ENCODE measurements around the gene ZG16B. TPM values are rescaled to one million over a fixed set of nuclear protein-coding genes. Genes with fewer than 3 reads are reported as not detected.

Gene ZG16B
- total RNA-seq, 1 donor from 2014 or later, result 0.52 TPM

DNA sequence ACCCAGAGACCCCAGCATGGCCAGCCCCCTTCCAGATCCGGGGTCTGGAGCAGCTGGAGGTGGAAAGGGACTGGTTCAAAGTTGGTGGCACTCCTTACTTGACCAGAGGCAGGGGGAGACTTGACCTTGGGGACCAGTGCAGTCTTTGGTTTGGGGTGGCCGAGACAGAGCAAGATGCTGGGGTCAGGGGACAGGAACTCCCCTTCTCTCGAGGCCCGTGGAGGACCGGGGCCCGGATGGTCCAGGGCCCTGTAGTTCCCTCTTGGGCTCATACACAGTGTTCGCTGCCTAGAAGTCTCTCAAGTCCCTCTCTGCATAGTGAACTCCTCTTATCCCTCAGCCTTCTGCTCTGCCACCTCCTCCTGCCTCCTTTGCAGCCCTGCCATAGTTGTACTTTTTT is 42.1 kb upstream of the ZG16B start:
- H3K9me3 ChIP-seq (ENCODE audit: control insufficient read depth in 3 of 3, low read length in 3 of 3), result no peaks in the 10 kb centered on the region
- H3K27me3 ChIP-seq (ENCODE audit: control insufficient read depth in 3 of 3, insufficient read depth in 3 of 3, low read length in 3 of 3), result peaks cover 55 to 64% (median 59%) of the 10 kb centered on the region in 3 donors
- H3K36me3 ChIP-seq (ENCODE audit: control insufficient read depth in 3 of 3, insufficient read depth in 3 of 3, low read length in 3 of 3), result no peaks in the 10 kb centered on the region
- H3K4me1 ChIP-seq (ENCODE audit: control insufficient read depth in 3 of 3, insufficient read depth in 3 of 3, low read length in 3 of 3), result peaks cover 3 to 10% (median 6%) of the 10 kb centered on the region in 3 donors
- no peak overlapping the region for H3K4me3 ChIP-seq (ENCODE audit: low read length in 3 of 3)
- no peak overlapping the region for H3K27ac ChIP-seq (ENCODE audit: low read depth, low read length)
- no peak overlapping the region for H3K9ac ChIP-seq (ENCODE audit: low read depth in 1 of 3, low read length in 3 of 3)

DNA sequence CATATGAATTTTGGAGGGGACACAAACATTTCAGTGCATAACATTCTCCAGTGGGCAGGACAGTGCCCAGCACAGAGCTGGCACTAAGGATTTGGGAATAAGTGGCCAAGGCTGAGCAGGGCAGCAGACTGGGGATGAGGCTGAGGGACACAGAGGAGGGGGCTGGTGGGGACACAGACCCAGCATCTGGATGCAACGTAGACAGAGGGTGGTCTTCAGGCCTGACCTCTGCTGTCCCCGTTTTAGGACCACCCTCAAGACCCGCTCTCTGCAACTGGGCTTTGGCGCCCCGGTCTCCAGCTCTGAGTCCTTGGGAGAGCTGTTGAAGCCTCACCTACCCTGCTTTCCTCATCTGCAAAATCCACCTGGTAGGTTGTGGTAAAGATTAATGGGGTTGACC is 39.5 kb upstream of the ZG16B start:
- peaks cover 43 to 59% (median 47%) of the 10 kb centered on the region in 3 donors for H3K27me3 ChIP-seq (ENCODE audit: control insufficient read depth in 3 of 3, insufficient read depth in 3 of 3, low read length in 3 of 3)
- no peak overlapping the region for H3K9ac ChIP-seq (ENCODE audit: low read depth in 1 of 3, low read length in 3 of 3)
- no peak overlapping the region for H3K4me3 ChIP-seq (ENCODE audit: low read length in 3 of 3)
- peaks cover 0 to 2% (median 1%) of the 10 kb centered on the region in 3 donors for H3K4me1 ChIP-seq (ENCODE audit: control insufficient read depth in 3 of 3, insufficient read depth in 3 of 3, low read length in 3 of 3)
- no peak overlapping the region for H3K27ac ChIP-seq (ENCODE audit: low read depth, low read length)
- H3K36me3 ChIP-seq (ENCODE audit: control insufficient read depth in 3 of 3, insufficient read depth in 3 of 3, low read length in 3 of 3), result no peaks in the 10 kb centered on the region
- no peaks in the 10 kb centered on the region for H3K9me3 ChIP-seq (ENCODE audit: control insufficient read depth in 3 of 3, low read length in 3 of 3)

DNA sequence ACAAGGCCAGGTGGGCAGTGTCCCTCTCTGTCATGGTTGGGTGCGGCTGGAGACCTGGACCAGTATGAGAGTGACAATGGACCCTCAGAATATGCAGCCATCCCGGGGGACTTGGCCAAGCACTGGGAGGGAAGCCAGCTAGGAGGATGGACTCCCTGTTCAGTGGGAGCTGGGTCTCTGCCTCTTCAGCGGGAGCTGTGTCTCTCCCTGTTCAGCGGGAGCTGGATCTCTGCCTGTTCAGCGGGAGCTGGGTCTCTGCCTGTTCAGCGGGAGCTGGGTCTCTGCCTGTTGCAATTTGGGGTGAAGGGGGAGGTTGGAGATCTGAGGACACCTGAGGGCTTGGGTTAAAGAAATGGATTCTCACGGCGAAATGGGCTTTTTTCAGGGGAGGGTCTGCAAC is 38.9 kb upstream of the ZG16B start:
- H3K4me3 ChIP-seq (ENCODE audit: low read length in 3 of 3), result no peak overlapping the region
- H3K36me3 ChIP-seq (ENCODE audit: control insufficient read depth in 3 of 3, insufficient read depth in 3 of 3, low read length in 3 of 3), result no peaks in the 10 kb centered on the region
- H3K9ac ChIP-seq (ENCODE audit: low read depth in 1 of 3, low read length in 3 of 3), result no peak overlapping the region
- peaks cover 37 to 56% (median 42%) of the 10 kb centered on the region in 3 donors for H3K27me3 ChIP-seq (ENCODE audit: control insufficient read depth in 3 of 3, insufficient read depth in 3 of 3, low read length in 3 of 3)
- no peaks in the 10 kb centered on the region for H3K4me1 ChIP-seq (ENCODE audit: control insufficient read depth in 3 of 3, insufficient read depth in 3 of 3, low read length in 3 of 3)
- H3K9me3 ChIP-seq (ENCODE audit: control insufficient read depth in 3 of 3, low read length in 3 of 3), result no peaks in the 10 kb centered on the region
- H3K27ac ChIP-seq (ENCODE audit: low read depth, low read length), result no peak overlapping the region

DNA sequence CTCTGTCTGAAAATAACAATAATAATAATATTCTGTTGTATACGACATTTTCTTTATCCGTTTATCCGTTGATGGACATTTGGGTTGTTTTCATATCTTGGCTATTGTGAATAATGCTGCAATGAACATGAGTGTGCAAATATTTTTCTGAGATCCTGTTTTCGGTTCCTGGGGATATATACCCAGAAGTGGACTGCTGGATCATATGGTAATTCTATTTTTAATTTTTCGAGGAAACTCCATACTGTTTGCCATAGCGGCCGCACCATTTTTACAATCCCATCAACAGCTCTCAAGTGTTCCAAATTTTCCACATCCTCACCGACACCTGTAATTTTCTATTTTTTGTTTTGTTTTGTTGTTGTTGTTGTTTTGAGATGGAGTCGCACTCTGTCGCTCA is 37.2 kb upstream of the ZG16B start:
- Histone ChIP-seq H3K4me3 (ENCODE audit: low read length in 3 of 3) (no peak overlapping the region), H3K27me3 (ENCODE audit: control insufficient read depth in 3 of 3, insufficient read depth in 3 of 3, low read length in 3 of 3) (peaks cover 26 to 44% (median 28%) of the 10 kb centered on the region in 3 donors), H3K9ac (ENCODE audit: low read depth in 1 of 3, low read length in 3 of 3) (no peak overlapping the region), H3K27ac (ENCODE audit: low read depth, low read length) (no peak overlapping the region), H3K4me1 (ENCODE audit: control insufficient read depth in 3 of 3, insufficient read depth in 3 of 3, low read length in 3 of 3) (no peaks in the 10 kb centered on the region), H3K9me3 (ENCODE audit: control insufficient read depth in 3 of 3, low read length in 3 of 3) (no peaks in the 10 kb centered on the region), H3K36me3 (ENCODE audit: control insufficient read depth in 3 of 3, insufficient read depth in 3 of 3, low read length in 3 of 3) (no peaks in the 10 kb centered on the region)

DNA sequence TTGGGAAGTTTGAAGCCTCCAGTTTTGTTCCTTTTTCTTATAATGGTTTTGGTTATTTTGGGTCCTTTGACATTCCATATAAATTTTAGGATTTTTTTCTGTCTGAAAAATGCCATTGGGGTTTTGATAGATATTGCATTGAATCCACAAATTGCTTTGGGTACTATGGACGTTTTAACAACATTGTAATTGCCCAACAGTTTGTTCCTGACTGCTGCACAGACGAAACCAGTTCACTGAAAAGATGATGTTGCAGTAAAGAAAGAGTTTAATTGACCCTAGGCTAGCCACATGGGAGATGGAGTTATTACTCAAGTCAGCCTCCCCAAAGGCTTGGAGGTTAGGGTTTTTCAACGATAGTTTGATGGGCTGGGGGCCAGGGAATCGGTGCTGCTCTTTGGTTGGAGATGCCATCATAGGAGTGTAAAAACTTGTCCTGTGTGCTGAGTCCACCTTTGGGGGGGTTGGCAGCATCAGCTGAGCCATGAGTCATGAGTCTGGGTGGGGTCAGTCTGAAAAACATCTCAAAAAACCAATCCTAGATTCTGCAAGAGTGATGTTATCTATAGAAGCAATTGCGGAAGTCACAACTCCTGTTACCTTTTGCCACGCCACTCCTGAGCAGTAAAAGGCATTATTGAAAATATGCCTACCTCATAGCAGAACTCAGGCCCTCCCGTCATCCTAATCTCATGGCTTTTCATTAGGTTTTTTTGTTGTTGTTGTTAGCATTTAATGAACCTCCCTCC is 34.5 kb upstream of the ZG16B start:
- H3K27me3 ChIP-seq (ENCODE audit: control insufficient read depth in 3 of 3, insufficient read depth in 3 of 3, low read length in 3 of 3), result peaks cover 9 to 38% (median 23%) of the 10 kb centered on the region in 3 donors
- H3K4me1 ChIP-seq (ENCODE audit: control insufficient read depth in 3 of 3, insufficient read depth in 3 of 3, low read length in 3 of 3), result no peaks in the 10 kb centered on the region
- H3K9me3 ChIP-seq (ENCODE audit: control insufficient read depth in 3 of 3, low read length in 3 of 3), result no peaks in the 10 kb centered on the region
- H3K27ac ChIP-seq (ENCODE audit: low read depth, low read length), result no peak overlapping the region
- no peak overlapping the region for H3K9ac ChIP-seq (ENCODE audit: low read depth in 1 of 3, low read length in 3 of 3)
- no peaks in the 10 kb centered on the region for H3K36me3 ChIP-seq (ENCODE audit: control insufficient read depth in 3 of 3, insufficient read depth in 3 of 3, low read length in 3 of 3)
- H3K4me3 ChIP-seq (ENCODE audit: low read length in 3 of 3), result no peak overlapping the region

DNA sequence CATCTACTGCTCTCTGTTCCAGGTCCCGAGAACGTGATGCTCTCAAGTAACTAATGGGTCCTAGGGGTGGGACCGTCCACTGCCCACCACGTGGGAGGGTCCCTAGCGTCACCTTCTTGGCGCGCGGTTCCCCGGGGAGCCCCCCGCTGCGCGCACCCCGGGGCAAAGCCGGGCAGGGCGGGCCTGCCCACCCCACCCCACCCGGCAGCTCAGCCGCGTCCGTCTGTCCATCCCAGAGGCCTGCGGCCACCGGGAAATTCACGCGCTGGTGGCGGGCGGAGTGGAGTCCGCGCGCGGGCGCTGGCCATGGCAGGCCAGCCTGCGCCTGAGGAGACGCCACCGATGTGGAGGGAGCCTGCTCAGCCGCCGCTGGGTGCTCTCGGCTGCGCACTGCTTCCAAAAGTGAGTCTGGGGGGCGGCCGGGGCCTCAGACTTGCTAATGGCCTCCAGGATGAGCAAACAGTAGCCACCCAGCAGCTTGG is 31.3 kb upstream of the ZG16B start:
- Histone ChIP-seq H3K4me1 (ENCODE audit: control insufficient read depth in 3 of 3, insufficient read depth in 3 of 3, low read length in 3 of 3) (no peaks in the 10 kb centered on the region), H3K36me3 (ENCODE audit: control insufficient read depth in 3 of 3, insufficient read depth in 3 of 3, low read length in 3 of 3) (no peaks in the 10 kb centered on the region), H3K9ac (ENCODE audit: low read depth in 1 of 3, low read length in 3 of 3) (no peak overlapping the region), H3K9me3 (ENCODE audit: control insufficient read depth in 3 of 3, low read length in 3 of 3) (peaks cover 0 to 3% (median under 1%) of the 10 kb centered on the region in 3 donors), H3K4me3 (ENCODE audit: low read length in 3 of 3) (no peak overlapping the region), H3K27ac (ENCODE audit: low read depth, low read length) (no peak overlapping the region), H3K27me3 (ENCODE audit: control insufficient read depth in 3 of 3, insufficient read depth in 3 of 3, low read length in 3 of 3) (peaks cover 0 to 22% (median 13%) of the 10 kb centered on the region in 3 donors)

DNA sequence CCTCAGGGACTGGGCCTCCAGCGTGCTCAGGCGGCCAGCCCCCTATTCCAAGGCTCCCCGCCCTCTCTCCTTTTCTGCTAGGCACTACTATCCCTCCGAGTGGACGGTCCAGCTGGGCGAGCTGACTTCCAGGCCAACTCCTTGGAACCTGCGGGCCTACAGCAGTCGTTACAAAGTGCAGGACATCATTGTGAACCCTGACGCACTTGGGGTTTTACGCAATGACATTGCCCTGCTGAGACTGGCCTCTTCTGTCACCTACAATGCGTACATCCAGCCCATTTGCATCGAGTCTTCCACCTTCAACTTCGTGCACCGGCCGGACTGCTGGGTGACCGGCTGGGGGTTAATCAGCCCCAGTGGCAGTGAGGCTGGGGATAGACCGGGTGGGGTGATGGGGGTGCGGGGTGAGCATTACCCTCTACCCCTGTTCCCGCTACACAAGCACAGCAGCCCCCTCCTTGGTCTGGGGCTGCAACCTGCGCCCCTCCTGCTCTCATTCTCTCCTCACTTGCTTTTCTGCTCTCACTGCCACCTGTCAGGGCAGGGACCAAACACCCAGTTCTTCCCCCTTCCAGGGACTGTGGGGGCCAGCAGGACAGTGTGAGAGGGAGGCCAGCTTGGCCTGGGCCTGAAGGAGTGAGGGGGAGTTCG is 30.8 kb upstream of the ZG16B start:
- Histone ChIP-seq H3K36me3 (ENCODE audit: control insufficient read depth in 3 of 3, insufficient read depth in 3 of 3, low read length in 3 of 3) (no peaks in the 10 kb centered on the region), H3K4me1 (ENCODE audit: control insufficient read depth in 3 of 3, insufficient read depth in 3 of 3, low read length in 3 of 3) (no peaks in the 10 kb centered on the region), H3K9ac (ENCODE audit: low read depth in 1 of 3, low read length in 3 of 3) (no peak overlapping the region), H3K27ac (ENCODE audit: low read depth, low read length) (no peak overlapping the region), H3K4me3 (ENCODE audit: low read length in 3 of 3) (no peak overlapping the region), H3K9me3 (ENCODE audit: control insufficient read depth in 3 of 3, low read length in 3 of 3) (peaks cover 5 to 6% (median 5%) of the 10 kb centered on the region in 3 donors), H3K27me3 (ENCODE audit: control insufficient read depth in 3 of 3, insufficient read depth in 3 of 3, low read length in 3 of 3) (peaks cover 0 to 21% (median 13%) of the 10 kb centered on the region in 3 donors)

DNA sequence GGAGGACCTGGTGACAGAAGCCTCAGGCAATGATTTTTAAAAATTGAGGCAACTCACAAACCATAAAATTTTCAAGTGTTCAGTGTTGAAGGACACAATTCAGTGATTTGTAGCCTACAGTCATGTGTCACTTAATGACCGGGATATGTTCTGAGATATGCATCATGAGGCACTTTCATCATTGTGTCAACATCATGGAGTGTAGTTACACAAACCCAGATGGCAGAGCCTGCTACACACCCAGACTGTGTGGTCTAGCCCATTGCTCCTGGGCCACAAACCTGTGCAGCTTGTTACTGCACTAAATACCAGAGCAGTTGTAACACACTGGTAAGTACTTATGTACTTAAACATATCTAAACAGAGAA is 30.3 kb upstream of the ZG16B start:
- Histone ChIP-seq H3K27me3 (ENCODE audit: control insufficient read depth in 3 of 3, insufficient read depth in 3 of 3, low read length in 3 of 3) (peaks cover 0 to 20% (median 15%) of the 10 kb centered on the region in 3 donors), H3K4me1 (ENCODE audit: control insufficient read depth in 3 of 3, insufficient read depth in 3 of 3, low read length in 3 of 3) (no peaks in the 10 kb centered on the region), H3K36me3 (ENCODE audit: control insufficient read depth in 3 of 3, insufficient read depth in 3 of 3, low read length in 3 of 3) (no peaks in the 10 kb centered on the region), H3K27ac (ENCODE audit: low read depth, low read length) (no peak overlapping the region), H3K9ac (ENCODE audit: low read depth in 1 of 3, low read length in 3 of 3) (no peak overlapping the region), H3K9me3 (ENCODE audit: control insufficient read depth in 3 of 3, low read length in 3 of 3) (peaks cover 5 to 9% (median 6%) of the 10 kb centered on the region in 3 donors), H3K4me3 (ENCODE audit: low read length in 3 of 3) (no peak overlapping the region)

DNA sequence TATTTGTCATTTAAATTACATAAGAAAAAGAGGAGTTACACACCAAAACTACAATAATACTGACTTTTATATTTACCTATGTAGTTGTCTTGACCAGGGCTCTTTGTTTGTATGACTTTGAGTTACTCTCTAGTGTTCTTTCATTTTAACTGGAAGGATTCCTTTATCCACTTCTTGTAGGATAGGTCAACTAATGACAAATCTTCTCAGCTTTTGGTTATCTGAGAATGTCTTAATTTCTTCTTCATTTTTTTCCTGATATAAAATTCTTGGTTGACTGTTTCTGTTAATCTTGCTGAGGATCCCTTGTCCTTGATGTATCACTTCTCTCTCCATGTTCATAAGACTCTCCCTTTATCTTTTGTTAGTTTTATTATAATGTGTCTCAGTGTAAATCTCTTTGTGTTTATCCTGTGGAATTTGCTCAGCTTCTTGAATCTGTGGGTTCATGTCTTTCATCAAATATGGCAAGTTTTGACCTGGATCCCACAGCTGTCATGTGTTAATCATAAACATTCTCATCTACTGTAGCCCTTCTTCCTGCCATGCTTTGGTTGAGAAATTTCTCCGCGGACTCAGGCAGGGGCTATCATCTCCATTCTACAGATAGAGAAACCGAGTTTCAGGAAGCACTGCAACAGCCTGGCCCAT is 26.4 kb upstream of the ZG16B start:
- H3K27ac ChIP-seq (ENCODE audit: low read depth, low read length), result no peak overlapping the region
- no peak overlapping the region for H3K4me3 ChIP-seq (ENCODE audit: low read length in 3 of 3)
- no peaks in the 10 kb centered on the region for H3K36me3 ChIP-seq (ENCODE audit: control insufficient read depth in 3 of 3, insufficient read depth in 3 of 3, low read length in 3 of 3)
- no peak overlapping the region for H3K9ac ChIP-seq (ENCODE audit: low read depth in 1 of 3, low read length in 3 of 3)
- no peaks in the 10 kb centered on the region for H3K4me1 ChIP-seq (ENCODE audit: control insufficient read depth in 3 of 3, insufficient read depth in 3 of 3, low read length in 3 of 3)
- peaks cover 9 to 32% (median 26%) of the 10 kb centered on the region in 3 donors for H3K27me3 ChIP-seq (ENCODE audit: control insufficient read depth in 3 of 3, insufficient read depth in 3 of 3, low read length in 3 of 3)
- H3K9me3 ChIP-seq (ENCODE audit: control insufficient read depth in 3 of 3, low read length in 3 of 3), result peaks cover 5 to 11% (median 6%) of the 10 kb centered on the region in 3 donors

DNA sequence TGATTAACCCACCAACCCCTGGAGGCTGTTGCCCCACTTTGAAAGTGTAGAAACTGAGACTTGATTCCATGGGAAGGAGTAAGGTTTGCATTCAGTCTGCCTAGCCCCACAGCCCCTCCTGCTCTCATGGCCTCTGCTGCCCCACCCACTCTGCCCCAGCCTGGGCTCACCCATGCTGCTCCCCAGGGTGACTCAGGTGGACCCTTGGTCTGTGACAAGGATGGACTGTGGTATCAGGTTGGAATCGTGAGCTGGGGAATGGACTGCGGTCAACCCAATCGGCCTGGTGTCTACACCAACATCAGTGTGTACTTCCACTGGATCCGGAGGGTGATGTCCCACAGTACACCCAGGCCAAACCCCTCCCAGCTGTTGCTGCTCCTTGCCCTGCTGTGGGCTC is 25.4 kb upstream of the ZG16B start:
- H3K4me3 ChIP-seq (ENCODE audit: low read length in 3 of 3), result no peak overlapping the region
- peaks cover 5 to 11% (median 6%) of the 10 kb centered on the region in 3 donors for H3K9me3 ChIP-seq (ENCODE audit: control insufficient read depth in 3 of 3, low read length in 3 of 3)
- no peak overlapping the region for H3K27ac ChIP-seq (ENCODE audit: low read depth, low read length)
- H3K9ac ChIP-seq (ENCODE audit: low read depth in 1 of 3, low read length in 3 of 3), result no peak overlapping the region
- H3K4me1 ChIP-seq (ENCODE audit: control insufficient read depth in 3 of 3, insufficient read depth in 3 of 3, low read length in 3 of 3), result no peaks in the 10 kb centered on the region
- peaks cover 9 to 26% (median 18%) of the 10 kb centered on the region in 3 donors for H3K27me3 ChIP-seq (ENCODE audit: control insufficient read depth in 3 of 3, insufficient read depth in 3 of 3, low read length in 3 of 3)
- no peaks in the 10 kb centered on the region for H3K36me3 ChIP-seq (ENCODE audit: control insufficient read depth in 3 of 3, insufficient read depth in 3 of 3, low read length in 3 of 3)
